Measurements from ENCODE around the gene GPC5. TPM values are rescaled to one million over a fixed set of nuclear protein-coding genes. Genes with fewer than 3 reads are reported as not detected.

Gene GPC5
- total RNA-seq, 1 experiment from 2014 or later, result 0.15 TPM

DNA sequence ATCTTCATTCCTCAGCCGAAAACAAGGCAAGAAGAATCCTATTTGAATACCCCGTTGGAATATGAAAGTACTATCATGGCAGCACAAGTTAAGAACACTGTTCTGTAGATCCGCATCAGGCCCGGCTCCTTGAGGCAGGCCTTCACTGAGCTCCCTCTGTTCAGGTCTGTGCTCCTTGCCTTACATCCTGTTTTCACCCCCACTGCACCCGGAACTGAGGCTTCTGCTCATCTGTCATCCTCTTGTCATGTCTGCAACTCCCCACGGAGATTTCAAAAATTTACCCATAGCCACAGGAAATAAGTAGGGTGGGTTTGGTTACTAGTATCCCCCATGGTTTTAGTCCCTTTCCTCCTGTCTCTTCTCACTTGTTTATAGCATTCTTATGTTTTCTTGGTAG is 861.9 kb downstream of the GPC5 start:
- H3K27me3 Mint-ChIP-seq (ENCODE audit: low read depth), result no peaks in the 10 kb centered on the region
- Histone ChIP-seq H2BK20ac (ENCODE audit: low read depth, low read length, poor library complexity, severe bottlenecking) (no peak overlapping the region), H4K91ac (ENCODE audit: insufficient read length, low read depth, low read length) (no peak overlapping the region), H4K5ac (ENCODE audit: insufficient read length, low read depth, low read length) (no peak overlapping the region), H2BK5ac (ENCODE audit: insufficient read length, low read length) (no peak overlapping the region), H2BK120ac (ENCODE audit: low read depth, low read length, poor library complexity, severe bottlenecking) (no peak overlapping the region), H3K56ac (ENCODE audit: insufficient read length, low read depth, low read length) (no peak overlapping the region), H3K4me2 (ENCODE audit: insufficient read depth, insufficient read length, low read length) (no peak overlapping the region), H3K4me1 (ENCODE audit: insufficient read depth, low read length) (no peaks in the 10 kb centered on the region; the same call in 1 of the 2 replicates), H2AK5ac (ENCODE audit: insufficient read length, low read length) (no peak overlapping the region), H4K20me1 (ENCODE audit: control insufficient read depth, insufficient read depth, insufficient read length) (no peaks in the 10 kb centered on the region), H3T11ph (ENCODE audit: low read length) (no peak overlapping the region), H2BK12ac (ENCODE audit: insufficient read length, low read depth, low read length) (no peak overlapping the region), H3K27me3 (ENCODE audit: insufficient read depth, low read length) (no peaks in the 10 kb centered on the region), H2BK15ac (ENCODE audit: low read depth, low read length) (no peak overlapping the region), H3K23ac (ENCODE audit: insufficient read length, low read depth, low read length) (no peak overlapping the region), H3K4ac (ENCODE audit: low read depth, low read length) (no peak overlapping the region), H3K23me2 (ENCODE audit: insufficient read length, low read depth, low read length, poor library complexity, severe bottlenecking) (no peaks in the 10 kb centered on the region), H2AFZ (ENCODE audit: low read length) (no peak overlapping the region), H4K8ac (replicated peaks; ENCODE audit: insufficient read length, low read depth, low read length) (no peak overlapping the region), H3K9ac (ENCODE audit: extremely low read depth, insufficient read length, low read length) (no peak overlapping the region), H3K27ac (ENCODE audit: insufficient read length, low read depth, low read length) (no peak overlapping the region), H3K79me1 (ENCODE audit: insufficient read depth, low read depth, low read length, poor library complexity, severe bottlenecking) (no peaks in the 10 kb centered on the region), H3K9me3 (ENCODE audit: control insufficient read depth, low read depth, low read length) (no peaks in the 10 kb centered on the region), H3K18ac (ENCODE audit: insufficient read length, low read depth, low read length) (no peak overlapping the region), H3K14ac (ENCODE audit: insufficient read depth, low read length) (no peak overlapping the region), H3K79me2 (ENCODE audit: insufficient read depth, low read length) (no peaks in the 10 kb centered on the region)
- H3K36me3 Mint-ChIP-seq (ENCODE audit: insufficient read depth in 1 of 3, low read depth in 3 of 3), result no peaks in the 10 kb centered on the region
- peaks cover 6 to 14% of the 10 kb centered on the region in 2 experiments; a peak in 3 of 4 replicates for H3K4me1 Mint-ChIP-seq
- no CpG with 5 or more reads among the region's 6 CpGs for WGBS (ENCODE audit: extremely low coverage, insufficient read length, low lambda C conversion rate)
- H3K27ac Mint-ChIP-seq, result no peak overlapping the region; a peak in 1 of 7 replicates
- H3K4me3 Mint-ChIP-seq, result no peak overlapping the region
- TF ChIP-seq, protein P1, sequence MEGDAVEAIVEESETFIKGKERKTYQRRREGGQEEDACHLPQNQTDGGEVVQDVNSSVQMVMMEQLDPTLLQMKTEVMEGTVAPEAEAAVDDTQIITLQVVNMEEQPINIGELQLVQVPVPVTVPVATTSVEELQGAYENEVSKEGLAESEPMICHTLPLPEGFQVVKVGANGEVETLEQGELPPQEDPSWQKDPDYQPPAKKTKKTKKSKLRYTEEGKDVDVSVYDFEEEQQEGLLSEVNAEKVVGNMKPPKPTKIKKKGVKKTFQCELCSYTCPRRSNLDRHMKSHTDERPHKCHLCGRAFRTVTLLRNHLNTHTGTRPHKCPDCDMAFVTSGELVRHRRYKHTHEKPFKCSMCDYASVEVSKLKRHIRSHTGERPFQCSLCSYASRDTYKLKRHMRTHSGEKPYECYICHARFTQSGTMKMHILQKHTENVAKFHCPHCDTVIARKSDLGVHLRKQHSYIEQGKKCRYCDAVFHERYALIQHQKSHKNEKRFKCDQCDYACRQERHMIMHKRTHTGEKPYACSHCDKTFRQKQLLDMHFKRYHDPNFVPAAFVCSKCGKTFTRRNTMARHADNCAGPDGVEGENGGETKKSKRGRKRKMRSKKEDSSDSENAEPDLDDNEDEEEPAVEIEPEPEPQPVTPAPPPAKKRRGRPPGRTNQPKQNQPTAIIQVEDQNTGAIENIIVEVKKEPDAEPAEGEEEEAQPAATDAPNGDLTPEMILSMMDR (conservative IDR thresholded peaks at IDR 0.05), result no peak
- DNase-seq, result no peak
- no peaks in the 10 kb centered on the region; a peak in 1 of 5 replicates for H3K9me3 Mint-ChIP-seq

Data from H9 (cell line).